H9 (cell line): ENCODE results near the gene FARP1. TPM values are rescaled to one million over a fixed set of nuclear protein-coding genes. Genes with fewer than 3 reads are reported as not detected.

Source experiments
- DNase-seq: peaks from one replicate; pipeline ENCODE4 v3.0.0-alpha.2; 2017
- H2AFZ ChIP-seq: one replicate; pipeline ENCODE4 v1.6.1; 2013; ENCODE audit warnings: mild to moderate bottlenecking, low read length, control low read depth, moderate library complexity
- H2AK5ac ChIP-seq: 2 replicates; pipeline ENCODE4 v1.6.1; 2013; ENCODE audit warnings: low read length, control low read depth, mixed read lengths; ENCODE audit not compliant: insufficient read length
- H2BK120ac ChIP-seq: one replicate; pipeline ENCODE4 v1.6.1; 2013; ENCODE audit warnings: low read depth, mild to moderate bottlenecking, low read length, control low read depth, inconsistent platforms; ENCODE audit not compliant: poor library complexity, severe bottlenecking
- H2BK12ac ChIP-seq: 2 replicates; pipeline ENCODE4 v1.6.1; 2013; ENCODE audit warnings: low read length, control low read depth, mixed read lengths, low read depth; ENCODE audit not compliant: insufficient read length
- H2BK15ac ChIP-seq: 2 replicates; pipeline ENCODE4 v1.6.1; 2013; ENCODE audit warnings: low read depth, low read length, control low read depth
- H2BK20ac ChIP-seq: one replicate; pipeline ENCODE4 v1.6.1; 2013; ENCODE audit warnings: low read depth, mild to moderate bottlenecking, low read length, control low read depth, inconsistent platforms; ENCODE audit not compliant: poor library complexity, severe bottlenecking
- H2BK5ac ChIP-seq: 2 replicates; pipeline ENCODE4 v1.6.1; 2013; ENCODE audit warnings: low read length, control low read depth, mixed read lengths; ENCODE audit not compliant: insufficient read length
- H3K14ac ChIP-seq: 2 replicates; pipeline ENCODE4 v1.6.1; 2013; ENCODE audit warnings: low read length, control low read depth; ENCODE audit not compliant: insufficient read depth
- H3K18ac ChIP-seq: 2 replicates; pipeline ENCODE4 v1.6.1; 2013; ENCODE audit warnings: low read depth, mild to moderate bottlenecking, mixed read lengths, low read length, control low read depth; ENCODE audit not compliant: insufficient read length
- H3K23ac ChIP-seq: 2 replicates; pipeline ENCODE4 v1.6.1; 2013; ENCODE audit warnings: low read length, control low read depth, mixed read lengths, low read depth; ENCODE audit not compliant: insufficient read length
- H3K23me2 ChIP-seq: 2 replicates; pipeline ENCODE4 v1.6.1; 2013; ENCODE audit warnings: low read depth, mild to moderate bottlenecking, mixed read lengths, low read length, control low read depth; ENCODE audit not compliant: insufficient read length, poor library complexity, severe bottlenecking
- H3K27ac ChIP-seq: 2 replicates; pipeline ENCODE4 v1.5.1; 2013; ENCODE audit warnings: low read length, control low read depth, mixed read lengths, low read depth; ENCODE audit not compliant: insufficient read length
- H3K27me3 ChIP-seq: 2 replicates; pipeline ENCODE4 v1.6.1; 2013; ENCODE audit warnings: low read length, control low read depth, inconsistent platforms; ENCODE audit not compliant: insufficient read depth
- H3K4ac ChIP-seq: 2 replicates; pipeline ENCODE4 v1.6.1; 2013; ENCODE audit warnings: low read depth, mild to moderate bottlenecking, control low read depth, inconsistent platforms, low read length, moderate library complexity
- H3K4me1 ChIP-seq: 2 replicates; pipeline ENCODE4 v1.6.1; 2013; ENCODE audit warnings: low read length, control low read depth, inconsistent platforms; ENCODE audit not compliant: insufficient read depth
- H3K4me2 ChIP-seq: 2 replicates; pipeline ENCODE4 v1.6.1; 2013; ENCODE audit warnings: low read length, control low read depth, mixed read lengths; ENCODE audit not compliant: insufficient read length, insufficient read depth
- H3K56ac ChIP-seq: 2 replicates; pipeline ENCODE4 v1.6.1; 2013; ENCODE audit warnings: low read depth, mild to moderate bottlenecking, mixed read lengths, low read length, control low read depth; ENCODE audit not compliant: insufficient read length
- H3K79me1 ChIP-seq: 2 replicates; pipeline ENCODE4 v1.6.1; 2013; ENCODE audit warnings: low read depth, mild to moderate bottlenecking, moderate library complexity, low read length, control low read depth, inconsistent platforms; ENCODE audit not compliant: insufficient read depth, poor library complexity, severe bottlenecking
- H3K79me2 ChIP-seq: 2 replicates; pipeline ENCODE4 v1.6.1; 2013; ENCODE audit warnings: low read length, control low read depth, inconsistent platforms; ENCODE audit not compliant: insufficient read depth
- H3K9ac ChIP-seq: 2 replicates; pipeline ENCODE4 v1.6.1; 2013; ENCODE audit warnings: low read length, control low read depth, mixed read lengths; ENCODE audit not compliant: insufficient read length; ENCODE audit errors: extremely low read depth
- H3K9me3 ChIP-seq: one replicate; pipeline ENCODE4 v1.6.1; 2013; ENCODE audit warnings: low read depth, low read length, inconsistent platforms; ENCODE audit not compliant: control insufficient read depth
- H3T11ph ChIP-seq: one replicate; pipeline ENCODE4 v1.6.1; 2013; ENCODE audit warnings: mild to moderate bottlenecking, low read length, control low read depth, inconsistent platforms
- H4K20me1 ChIP-seq: one replicate; pipeline ENCODE4 v1.6.1; 2013; ENCODE audit not compliant: control insufficient read depth, insufficient read length, insufficient read depth
- H4K5ac ChIP-seq: 2 replicates; pipeline ENCODE4 v1.6.1; 2013; ENCODE audit warnings: low read depth, mild to moderate bottlenecking, mixed read lengths, low read length, control low read depth; ENCODE audit not compliant: insufficient read length
- H4K8ac ChIP-seq: replicated peaks from 2 replicates; pipeline ENCODE4 v1.6.1; 2013; ENCODE audit warnings: low read length, control low read depth, mixed read lengths, low read depth; ENCODE audit not compliant: insufficient read length
- H4K91ac ChIP-seq: 2 replicates; pipeline ENCODE4 v1.6.1; 2013; ENCODE audit warnings: low read depth, mild to moderate bottlenecking, moderate library complexity, mixed read lengths, low read length, control low read depth; ENCODE audit not compliant: insufficient read length
- H3K27ac Mint-ChIP-seq, 3 experiments: 2 replicates in 2 of 3; 3 replicates in 1 of 3; pipeline ENCODE4 v1.8.0; 2020 to 2021; ENCODE audit warnings: mixed read lengths in 3 of 3, mild to moderate bottlenecking in 1 of 3, moderate library complexity in 1 of 3
- H3K27me3 Mint-ChIP-seq: 2 replicates; pipeline ENCODE4 v1.8.0; 2021; ENCODE audit warnings: low read depth, mild to moderate bottlenecking, moderate library complexity, mixed read lengths
- H3K36me3 Mint-ChIP-seq, 3 experiments: 2 replicates in 2 of 3; 3 replicates in 1 of 3; pipeline ENCODE4 v1.8.0; 2020 to 2021; ENCODE audit warnings: low read depth in 3 of 3, mixed read lengths in 3 of 3; ENCODE audit not compliant: insufficient read depth in 1 of 3
- H3K4me1 Mint-ChIP-seq, 2 experiments: 2 replicates each; pipeline ENCODE4 v1.8.0; 2020; ENCODE audit warnings: mixed read lengths in 2 of 2
- H3K4me3 Mint-ChIP-seq, 2 experiments: 2 replicates in 1 of 2; 3 replicates in 1 of 2; pipeline ENCODE4 v1.8.0; 2020 to 2021; ENCODE audit warnings: mild to moderate bottlenecking in 2 of 2, mixed read lengths in 2 of 2, moderate library complexity in 1 of 2
- H3K9me3 Mint-ChIP-seq, 2 experiments: 2 replicates in 1 of 2; 3 replicates in 1 of 2; pipeline ENCODE4 v1.8.0; 2020; ENCODE audit warnings: mild to moderate bottlenecking in 2 of 2, mixed read lengths in 2 of 2, moderate library complexity in 1 of 2
- CTCF ChIP-seq: fragments of 200-600 bp; sonication (generic); conservative IDR thresholded peaks from 3 replicates; pipeline ENCODE4 v1.8.0; 2021; ENCODE audit warnings: antibody characterized with exemption, mild to moderate bottlenecking
- WGBS: extraction: QIAGEN DNeasy Blood & Tissue Kit; methylation state at CpG from one replicate; pipeline ENCODE4 v1.1.7; 2013; ENCODE audit warnings: missing lambda C conversion rate, low lambda C conversion rate, mixed read lengths; ENCODE audit not compliant: insufficient read length; ENCODE audit errors: extremely low coverage; 5-methylcytosine and 5-hydroxymethylcytosine counted together
- total RNA-seq: library from RNA; stranded (reverse); gene quantifications from 2 replicates; pipeline ENCODE4 v1.2.1, GENCODE V29; 2021

FARP1 gene
- total RNA-seq, 1 experiment from 2014 or later = 95.9 TPM

GRCh38 chr13:98394820-98395510, 252.1 kb downstream of the FARP1 start:
- H3K23ac ChIP-seq = no peak overlapping the region
- peaks cover 4% of the 10 kb centered on the region; the same call in 1 of the 2 replicates for H3K4me1 ChIP-seq
- H3K56ac ChIP-seq = no peak overlapping the region
- no peak overlapping the region for H3K18ac ChIP-seq
- H3K27me3 Mint-ChIP-seq = no peaks in the 10 kb centered on the region; the same call in 1 of the 2 replicates
- H3K79me1 ChIP-seq = no peaks in the 10 kb centered on the region
- no peak overlapping the region for H3K27ac ChIP-seq
- H2BK15ac ChIP-seq = no peak overlapping the region
- H3K79me2 ChIP-seq = no peaks in the 10 kb centered on the region
- H3K4me2 ChIP-seq = no peak overlapping the region
- H2AFZ ChIP-seq = no peak overlapping the region
- H3K4me1 Mint-ChIP-seq = peaks cover 14 to 15% of the 10 kb centered on the region in 2 experiments
- no peak overlapping the region for H2BK12ac ChIP-seq
- H2AK5ac ChIP-seq = no peak overlapping the region
- no peaks in the 10 kb centered on the region for H4K20me1 ChIP-seq
- no peaks in the 10 kb centered on the region for H3K9me3 ChIP-seq
- H4K5ac ChIP-seq = no peak overlapping the region
- H3K4me3 Mint-ChIP-seq = no peak overlapping the region
- TF ChIP-seq CTCF = no peak
- no peaks in the 10 kb centered on the region for H3K23me2 ChIP-seq
- H3K27ac Mint-ChIP-seq = peak overlapping the region in 2 of 3 experiments; percentile 68 to 74; a peak in 3 of 7 replicates
- H3K9ac ChIP-seq = no peak overlapping the region
- H2BK120ac ChIP-seq = no peak overlapping the region
- DNase-seq = no peak
- H3K9me3 Mint-ChIP-seq = no peaks in the 10 kb centered on the region
- H3K14ac ChIP-seq = no peak overlapping the region
- no peaks in the 10 kb centered on the region for H3K27me3 ChIP-seq
- H3K36me3 Mint-ChIP-seq = peaks cover 14 to 50% (median 26%) of the 10 kb centered on the region in 3 experiments
- no peak overlapping the region for H2BK5ac ChIP-seq
- no CpG with 5 or more reads among the region's 37 CpGs for WGBS
- no peak overlapping the region for H3K4ac ChIP-seq
- H3T11ph ChIP-seq = no peak overlapping the region
- no peak overlapping the region for H4K8ac ChIP-seq
- H2BK20ac ChIP-seq = no peak overlapping the region
- H4K91ac ChIP-seq = no peak overlapping the region
